Trophoblast cell (in vitro differentiated cells and primary cell): ENCODE measurements around the gene RHBDL1.

Experiments
- DNase-seq, 2 donors: peaks; one replicate each; pipeline ENCODE4 v3.0.0-alpha.2; 2016
- H2AFZ ChIP-seq: 2 replicates; pipeline ENCODE4 v1.6.1; 2013; ENCODE audit warnings: low read length, moderate library complexity, mild to moderate bottlenecking; ENCODE audit not compliant: insufficient read depth, poor library complexity
- H2AK5ac ChIP-seq: 2 replicates; pipeline ENCODE4 v1.6.1; 2013; ENCODE audit warnings: mild to moderate bottlenecking, low read length
- H2BK120ac ChIP-seq: 2 replicates; pipeline ENCODE4 v1.6.1; 2013; ENCODE audit warnings: low read length, mild to moderate bottlenecking, moderate library complexity; ENCODE audit not compliant: insufficient read depth, poor library complexity
- H2BK12ac ChIP-seq: 2 replicates; pipeline ENCODE4 v1.6.1; 2013; ENCODE audit warnings: mild to moderate bottlenecking, low read length, moderate library complexity
- H2BK5ac ChIP-seq: 2 replicates; pipeline ENCODE4 v1.6.1; 2013; ENCODE audit warnings: low read length, low read depth, moderate library complexity, mild to moderate bottlenecking; ENCODE audit not compliant: poor library complexity
- H3K14ac ChIP-seq: 2 replicates; pipeline ENCODE4 v1.6.1; 2013; ENCODE audit warnings: mild to moderate bottlenecking, low read length
- H3K18ac ChIP-seq: 2 replicates; pipeline ENCODE4 v1.6.1; 2013; ENCODE audit warnings: mild to moderate bottlenecking, low read length
- H3K23ac ChIP-seq: 2 replicates; pipeline ENCODE4 v1.6.1; 2013; ENCODE audit warnings: low read length
- H3K27ac ChIP-seq: 2 replicates; pipeline ENCODE4 v1.5.1; 2013; ENCODE audit warnings: low read depth, mild to moderate bottlenecking, inconsistent platforms, low read length, moderate library complexity
- H3K27me3 ChIP-seq: 2 replicates; pipeline ENCODE4 v1.6.1; 2013; ENCODE audit warnings: inconsistent platforms, mild to moderate bottlenecking, low read length, moderate library complexity; ENCODE audit not compliant: insufficient read depth
- H3K36me3 ChIP-seq, 2 experiments: 1 replicate in 1 of 2; 2 replicates in 1 of 2; pipeline ENCODE4 v1.6.1; 2013; ENCODE audit warnings: low read length in 2 of 2, mild to moderate bottlenecking in 2 of 2, moderate library complexity in 1 of 2; ENCODE audit not compliant: insufficient read depth in 2 of 2, control insufficient read depth in 1 of 2
- H3K4ac ChIP-seq: 2 replicates; pipeline ENCODE4 v1.6.1; 2013; ENCODE audit warnings: low read depth, mild to moderate bottlenecking, low read length, moderate library complexity
- H3K4me1 ChIP-seq, 2 experiments: 1 replicate in 1 of 2; 2 replicates in 1 of 2; pipeline ENCODE4 v1.6.1; 2013; ENCODE audit warnings: low read length in 2 of 2, mild to moderate bottlenecking in 2 of 2, moderate library complexity in 1 of 2; ENCODE audit not compliant: insufficient read depth in 2 of 2, control insufficient read depth in 1 of 2
- H3K4me2 ChIP-seq: 2 replicates; pipeline ENCODE4 v1.6.1; 2013; ENCODE audit warnings: inconsistent platforms, mild to moderate bottlenecking, low read length, moderate library complexity
- H3K4me3 ChIP-seq: 2 replicates; pipeline ENCODE4 v1.5.1; 2013; ENCODE audit warnings: mild to moderate bottlenecking, low read depth, low read length, inconsistent platforms
- H3K79me1 ChIP-seq: one replicate; pipeline ENCODE4 v1.6.1; 2013; ENCODE audit warnings: low read length
- H3K79me2 ChIP-seq: 2 replicates; pipeline ENCODE4 v1.6.1; 2013; ENCODE audit warnings: low read length, mild to moderate bottlenecking; ENCODE audit not compliant: control insufficient read depth, insufficient read depth, poor library complexity
- H3K9ac ChIP-seq: 2 replicates; pipeline ENCODE4 v1.6.1; 2013; ENCODE audit warnings: mild to moderate bottlenecking, low read length
- H3K9me3 ChIP-seq: 2 replicates; pipeline ENCODE4 v1.6.1; 2013; ENCODE audit warnings: low read depth, mild to moderate bottlenecking, control low read depth, inconsistent platforms, low read length; ENCODE audit not compliant: insufficient read depth
- H4K12ac ChIP-seq: 2 replicates; pipeline ENCODE4 v1.6.1; 2013; ENCODE audit warnings: low read depth, mild to moderate bottlenecking, low read length, moderate library complexity
- H4K8ac ChIP-seq: 2 replicates; pipeline ENCODE4 v1.6.1; 2013; ENCODE audit warnings: low read depth, mild to moderate bottlenecking, low read length, moderate library complexity
- H4K91ac ChIP-seq: one replicate; pipeline ENCODE4 v1.6.1; 2013; ENCODE audit warnings: low read depth, mild to moderate bottlenecking, low read length, moderate library complexity
- WGBS: extraction: QIAGEN DNeasy Blood & Tissue Kit; methylation state at CpG from one replicate; pipeline ENCODE4 v1.1.7; 2013; ENCODE audit warnings: missing lambda C conversion rate; ENCODE audit not compliant: insufficient read length, insufficient coverage; ENCODE audit errors: extremely low coverage; 5-methylcytosine and 5-hydroxymethylcytosine counted together

Gene RHBDL1

DNA sequence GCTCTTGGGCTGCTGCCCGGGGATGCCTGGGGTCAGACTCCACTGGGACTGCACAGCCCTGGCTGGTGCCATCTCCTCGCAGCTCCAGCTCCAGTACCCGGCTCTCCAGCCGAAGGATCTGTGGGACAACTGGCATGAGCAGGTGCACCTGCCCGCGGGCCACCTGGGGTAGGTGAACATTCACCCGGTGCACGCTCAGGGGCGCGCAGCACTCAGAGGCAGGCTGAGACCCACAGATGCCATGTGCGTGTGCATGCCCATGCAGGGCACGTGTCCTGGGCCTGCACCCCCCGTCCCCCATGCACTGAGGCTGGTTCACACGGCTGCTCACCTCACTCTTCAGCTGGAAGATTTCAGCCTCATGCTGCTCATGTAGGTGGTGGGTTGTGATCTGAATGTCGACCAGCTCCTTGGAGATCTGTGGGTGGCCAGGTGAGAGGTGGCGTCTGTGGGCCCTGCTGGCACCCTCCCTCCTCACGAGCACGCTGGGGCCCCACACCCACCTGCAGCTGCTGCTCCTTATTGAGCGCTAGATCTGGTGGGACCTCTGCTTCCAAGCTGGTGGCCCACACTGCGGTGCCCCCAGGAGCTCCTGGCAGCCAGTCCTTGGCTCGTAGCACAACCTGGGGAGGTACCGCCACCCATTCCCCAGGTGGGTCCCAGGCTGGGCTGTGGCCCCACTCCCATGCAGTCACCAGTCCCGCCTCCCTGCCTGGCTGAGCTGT is 50.2 kb downstream of the RHBDL1 start:
- H3K23ac ChIP-seq, result no peak overlapping the region
- no peak overlapping the region for H3K18ac ChIP-seq
- no peak overlapping the region for H2AFZ ChIP-seq
- H4K91ac ChIP-seq, result no peak overlapping the region
- H3K27ac ChIP-seq, result no peak overlapping the region
- H2BK120ac ChIP-seq, result no peak overlapping the region
- peaks cover 7% of the 10 kb centered on the region for H3K27me3 ChIP-seq
- H3K9me3 ChIP-seq, result peaks cover 4% of the 10 kb centered on the region
- H3K4ac ChIP-seq, result no peak overlapping the region
- no peak overlapping the region for H2BK5ac ChIP-seq
- peaks cover 10% of the 10 kb centered on the region for H3K79me1 ChIP-seq
- peaks cover 4% of the 10 kb centered on the region for H3K79me2 ChIP-seq
- no peak overlapping the region for H3K4me3 ChIP-seq
- H2BK12ac ChIP-seq, result no peak overlapping the region
- no CpG with 5 or more reads among the region's 23 CpGs for WGBS
- H4K8ac ChIP-seq, result no peak overlapping the region
- peaks cover 2 to 5% of the 10 kb centered on the region in 2 experiments for H3K36me3 ChIP-seq
- H3K4me2 ChIP-seq, result no peak overlapping the region
- DNase-seq, result no peak
- no peak overlapping the region for H4K12ac ChIP-seq
- peaks cover 16 to 20% of the 10 kb centered on the region in 2 experiments for H3K4me1 ChIP-seq
- no peak overlapping the region for H3K14ac ChIP-seq
- no peak overlapping the region for H2AK5ac ChIP-seq
- no peak overlapping the region for H3K9ac ChIP-seq

DNA sequence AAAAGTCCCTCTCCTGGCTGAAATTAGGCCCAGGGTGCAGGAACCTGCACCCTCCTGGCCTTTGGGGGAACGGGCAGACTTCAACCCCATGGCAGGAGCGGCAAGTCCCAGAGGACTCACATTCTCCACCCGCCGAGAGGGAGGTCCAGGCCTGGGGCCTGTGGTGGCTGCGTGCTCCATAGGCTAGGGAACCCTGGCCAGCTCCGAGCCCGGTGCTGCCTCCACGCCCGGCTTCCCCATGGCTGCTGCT is 50.6 kb downstream of the RHBDL1 start:
- H3K9me3 ChIP-seq, result peaks cover 4% of the 10 kb centered on the region
- H3K36me3 ChIP-seq, result peaks cover 2 to 5% of the 10 kb centered on the region in 2 experiments
- H4K91ac ChIP-seq, result no peak overlapping the region
- H2BK12ac ChIP-seq, result no peak overlapping the region
- H3K14ac ChIP-seq, result no peak overlapping the region
- no peak overlapping the region for H3K4ac ChIP-seq
- no peak overlapping the region for H3K4me3 ChIP-seq
- no peak overlapping the region for H3K27ac ChIP-seq
- H3K23ac ChIP-seq, result no peak overlapping the region
- no peak overlapping the region for H2BK120ac ChIP-seq
- no peak overlapping the region for H2BK5ac ChIP-seq
- H2AFZ ChIP-seq, result no peak overlapping the region
- no peak overlapping the region for H3K4me2 ChIP-seq
- H4K12ac ChIP-seq, result no peak overlapping the region
- H3K18ac ChIP-seq, result no peak overlapping the region
- H3K4me1 ChIP-seq, result peaks cover 16 to 18% of the 10 kb centered on the region in 2 experiments
- peaks cover 7% of the 10 kb centered on the region for H3K27me3 ChIP-seq
- no peak overlapping the region for H4K8ac ChIP-seq
- H3K79me1 ChIP-seq, result peaks cover 5% of the 10 kb centered on the region
- no peak overlapping the region for H3K9ac ChIP-seq
- WGBS, result no CpG with 5 or more reads among the region's 9 CpGs
- H2AK5ac ChIP-seq, result no peak overlapping the region
- DNase-seq, result no peak
- peaks cover under 1% of the 10 kb centered on the region for H3K79me2 ChIP-seq

- Histone ChIP-seq H4K12ac (peak within 1 kb of the TSS; percentile 26), H3K9ac (peak within 1 kb of the TSS; percentile 30), H3K4me2 (peak within 1 kb of the TSS; percentile 68), H3K79me1 (peaks cover 3% of the 10 kb centered on the region), H3K4me3 (peak within 1 kb of the TSS; percentile 65), H4K91ac (peak within 1 kb of the TSS; percentile 4), H3K14ac (no peak within 1 kb of the TSS), H2AFZ (no peak within 1 kb of the TSS), H3K18ac (no peak within 1 kb of the TSS), H3K27ac (no peak within 1 kb of the TSS), H2BK5ac (no peak within 1 kb of the TSS), H3K27me3 (peaks cover 7% of the 10 kb centered on the region), H3K79me2 (no peaks in the 10 kb centered on the region), H2BK120ac (no peak within 1 kb of the TSS), H3K36me3 (peaks cover 7 to 8% of the 10 kb centered on the region in 2 experiments), H2AK5ac (no peak within 1 kb of the TSS), H3K4me1 (peaks cover 12 to 14% of the 10 kb centered on the region in 2 experiments), H3K23ac (no peak within 1 kb of the TSS), H3K4ac (no peak within 1 kb of the TSS), H4K8ac (no peak within 1 kb of the TSS), H2BK12ac (no peak within 1 kb of the TSS), H3K9me3 (peaks cover 2% of the 10 kb centered on the region)
- DNase-seq, result peak; percentile 58 to 72
- no CpG with 5 or more reads among the region's 88 CpGs for WGBS
Measured at GRCh38 chr16:726438-727290, 51.2 kb downstream of the RHBDL1 start, which contains the start of the genes CCDC78 and HAGHL. Gene CCDC78 (minus strand): TSS chr16:726443. CDS start chr16:726367, 76 bp downstream. Gene HAGHL (plus strand): TSS chr16:727106. CDS start chr16:727510, 404 bp downstream.

- Histone ChIP-seq H3K4me1 (peaks cover 10 to 13% of the 10 kb centered on the region in 2 experiments), H3K18ac (no peak overlapping the region), H3K9ac (peak overlapping the region; percentile 30), H3K9me3 (peaks cover 1% of the 10 kb centered on the region), H4K91ac (peak overlapping the region; percentile 4), H2BK5ac (no peak overlapping the region), H3K27me3 (peaks cover 7% of the 10 kb centered on the region), H3K23ac (no peak overlapping the region), H2AFZ (no peak overlapping the region), H3K4ac (no peak overlapping the region), H3K14ac (no peak overlapping the region), H3K36me3 (peaks cover 6 to 13% of the 10 kb centered on the region in 2 experiments), H3K4me3 (peak overlapping the region; percentile 65), H3K79me1 (peaks cover 3% of the 10 kb centered on the region), H2AK5ac (no peak overlapping the region), H2BK12ac (no peak overlapping the region), H3K27ac (no peak overlapping the region), H3K4me2 (peak overlapping the region; percentile 68), H2BK120ac (no peak overlapping the region), H4K8ac (no peak overlapping the region), H4K12ac (no peak overlapping the region), H3K79me2 (no peaks in the 10 kb centered on the region)
- DNase-seq, result no peak
- no CpG with 5 or more reads among the region's 61 CpGs for WGBS
Measured at GRCh38 chr16:727291-727977, 52.0 kb downstream of the RHBDL1 start.
